Kidney (tissue), 14 donors: ENCODE data around the gene CFH. TPM values are rescaled to one million over a fixed set of nuclear protein-coding genes. Genes with fewer than 3 reads are reported as not detected.

Experiments
- DNase-seq, 5 donors: peaks; one replicate each; pipeline ENCODE4 v3.0.0-alpha.2; 2013 to 2020
- FAIRE-seq: peaks from 2 replicates; lab custom pipeline; 2012; peaks lifted over from hg19 to GRCh38; lab: Jason Lieb, UNC
- H3K27ac ChIP-seq, 2 donors: one replicate each; pipeline ENCODE4 v1.7.0; 2013; ENCODE audit warnings: low read depth in 2 of 2, low read length in 2 of 2, inconsistent platforms in 1 of 2
- H3K27me3 ChIP-seq: one replicate; pipeline ENCODE4 v1.7.1; 2013; ENCODE audit warnings: low read length, inconsistent platforms; ENCODE audit not compliant: control insufficient read depth, insufficient read depth
- H3K36me3 ChIP-seq, 3 donors: one replicate each; pipeline versions ENCODE4 v1.7.0 to v1.7.1; 2013; ENCODE audit warnings: low read length in 3 of 3, control low read depth in 1 of 3, inconsistent platforms in 1 of 3; ENCODE audit not compliant: insufficient read depth in 3 of 3, control insufficient read depth in 2 of 3
- H3K4me1 ChIP-seq, 3 donors: one replicate each; pipeline versions ENCODE4 v1.7.0 to v1.7.1; 2013; ENCODE audit warnings: low read length in 3 of 3, inconsistent platforms in 1 of 3, low read depth in 1 of 3; ENCODE audit not compliant: control insufficient read depth in 2 of 3, insufficient read depth in 2 of 3
- H3K4me3 ChIP-seq, 3 donors: one replicate each; pipeline versions ENCODE4 v1.7.0 to v1.8.1; 2013; ENCODE audit warnings: low read length in 3 of 3, control low read depth in 1 of 3, inconsistent platforms in 1 of 3
- H3K9ac ChIP-seq, 3 donors: one replicate each; pipeline versions ENCODE4 v1.7.0 to v1.7.1; 2013; ENCODE audit warnings: low read length in 3 of 3, control low read depth in 1 of 3, inconsistent platforms in 1 of 3
- H3K9me3 ChIP-seq, 3 donors: one replicate each; pipeline versions ENCODE4 v1.7.0 to v1.7.1; 2013; ENCODE audit warnings: low read length in 3 of 3, control low read depth in 1 of 3, inconsistent platforms in 1 of 3; ENCODE audit not compliant: control insufficient read depth in 2 of 3, insufficient read depth in 1 of 3
- CTCF ChIP-seq: IDR thresholded peaks from 3 replicates; pipeline ENCODE4 v1.5.1; 2012; ENCODE audit warnings: mild to moderate bottlenecking, moderate library complexity, borderline replicate concordance; ENCODE audit not compliant: insufficient read depth; ENCODE audit errors: extremely low read depth
- intact Hi-C: fragments of 100-400 bp; cut with DNase I; formaldehyde crosslinking; loops from one replicate; pipeline ENCODE4 v1.11.1; 2022
- polyA plus RNA-seq: library from polyadenylated mRNA; stranded (reverse); fragments of 350-450 nt; fragmentation: Illumina TruSeq; extraction: RNeasy Lipid Tissue Mini Kit (QIAGEN cat#74804); gene quantifications from one replicate; pipeline ENCODE4 v1.2.3, GENCODE V29; 2014; ENCODE audit warnings: low read depth, low replicate concordance; ENCODE audit not compliant: insufficient read depth
- total RNA-seq: library from RNA; stranded (reverse); fragmentation: NEBNext Ultra II Directional; extraction: Animal tissue kit (Norgen Biotek cat#: 25700); gene quantifications from one replicate; pipeline ENCODE4 v1.2.1, GENCODE V29; 2021
- donor health status: control.
- donor health status: control.
- donor health status: control.
- donor health status: control.
- donor health status: control.
- donor health status: DM: yes; HTN: yes; CAD: no.
- donor health status: Normal renal cell carcinoma (clear cell type).

The CFH gene
- total and polyA plus RNA-seq, 2 donors from 2014 or later = 24.8 to 99.3 TPM

- Histone ChIP-seq H3K9ac (no peak overlapping the region), H3K27me3 (no peaks in the 10 kb centered on the region), H3K9me3 (no peaks in the 10 kb centered on the region), H3K4me3 (no peak overlapping the region), H3K36me3 (no peaks in the 10 kb centered on the region), H3K27ac (no peak overlapping the region), H3K4me1 (no peaks in the 10 kb centered on the region)
- intact Hi-C loops = no loop called here
- no peak for FAIRE-seq
- DNase-seq = no peak
- TF ChIP-seq CTCF = no peak
Measured at GRCh38 chr1:196669693-196670092, 17.9 kb downstream of the CFH start.

GRCh38 chr1:196674908-196675307, 23.1 kb downstream of the CFH start:
- H3K9ac ChIP-seq = no peak overlapping the region
- intact Hi-C loops = no loop called here
- no peak overlapping the region for H3K27ac ChIP-seq
- no peak for TF ChIP-seq CTCF
- no peaks in the 10 kb centered on the region for H3K27me3 ChIP-seq
- H3K36me3 ChIP-seq = no peaks in the 10 kb centered on the region
- FAIRE-seq (no peak), DNase-seq (no peak)
- H3K9me3 ChIP-seq = no peaks in the 10 kb centered on the region
- no peaks in the 10 kb centered on the region for H3K4me1 ChIP-seq
- H3K4me3 ChIP-seq = no peak overlapping the region

- Histone ChIP-seq H3K9ac (no peak overlapping the region), H3K9me3 (no peaks in the 10 kb centered on the region), H3K36me3 (no peaks in the 10 kb centered on the region), H3K4me1 (no peaks in the 10 kb centered on the region), H3K27me3 (no peaks in the 10 kb centered on the region), H3K27ac (no peak overlapping the region), H3K4me3 (no peak overlapping the region)
- intact Hi-C loops = no loop called here
- no peak for FAIRE-seq
- no peak for TF ChIP-seq CTCF
- no peak for DNase-seq
Measured at GRCh38 chr1:196677781-196678509, 26.1 kb downstream of the CFH start.

GRCh38 chr1:196678510-196678884, 26.7 kb downstream of the CFH start:
- no peak for TF ChIP-seq CTCF
- FAIRE-seq (peak; percentile 54), DNase-seq (no peak)
- no peaks in the 10 kb centered on the region for H3K27me3 ChIP-seq
- intact Hi-C loops = no loop called here
- no peak overlapping the region for H3K9ac ChIP-seq
- no peak overlapping the region for H3K4me3 ChIP-seq
- no peak overlapping the region for H3K27ac ChIP-seq
- H3K4me1 ChIP-seq = no peaks in the 10 kb centered on the region
- H3K36me3 ChIP-seq = no peaks in the 10 kb centered on the region
- no peaks in the 10 kb centered on the region for H3K9me3 ChIP-seq
